Ovary (tissue), 9 donors: Measurements from ENCODE around the gene AAR2. TPM values are rescaled to one million over a fixed set of nuclear protein-coding genes. Genes with fewer than 3 reads are reported as not detected.

Experiments
- DNase-seq, 5 donors: peaks; one replicate each; pipeline ENCODE4 v3.0.0-alpha.2; 2019 to 2020
- H3K27ac ChIP-seq, 2 donors: fragments of 200-600 bp; one replicate each; pipeline versions ENCODE4 v1.5.1 to v1.8.0; 2019 to 2022
- H3K27me3 ChIP-seq: fragments of 200-600 bp; one replicate; pipeline ENCODE4 v1.8.0; 2022
- H3K36me3 ChIP-seq: fragments of 200-600 bp; sonication (generic); one replicate; pipeline ENCODE4 v1.5.1; 2019
- H3K4me1 ChIP-seq: one replicate; pipeline ENCODE4 v1.8.1; 2013; ENCODE audit warnings: mild to moderate bottlenecking, moderate library complexity; ENCODE audit not compliant: insufficient read depth
- H3K4me3 ChIP-seq: fragments of 200-600 bp; sonication (generic); one replicate; pipeline ENCODE4 v1.5.1; 2017
- H3K9me3 ChIP-seq, 2 donors: fragments of 200-600 bp in 1 of 2; sonication (generic) in 1 of 2; one replicate each; pipeline versions ENCODE4 v1.5.1 to v1.8.1; 2013 to 2019; ENCODE audit warnings: mild to moderate bottlenecking in 1 of 2, moderate library complexity in 1 of 2
- CTCF ChIP-seq, 3 donors: fragments of 450-650 bp in 2 of 3; fragments of 200-600 bp in 1 of 3; IDR thresholded peaks; one replicate each; pipeline versions ENCODE4 v1.5.1 to v1.8.0; 2016 to 2022; ENCODE audit warnings: antibody characterized with exemption in 3 of 3, mild to moderate bottlenecking in 1 of 3
- EP300 ChIP-seq: sonication (generic); formaldehyde crosslinking; IDR thresholded peaks from one replicate; pipeline ENCODE4 v1.6.1; 2017; ENCODE audit warnings: antibody characterized with exemption
- POLR2A ChIP-seq: fragments of 450-650 bp; IDR thresholded peaks from one replicate; pipeline ENCODE4 v1.6.1; 2017; ENCODE audit warnings: antibody characterized with exemption, mild to moderate bottlenecking, moderate library complexity
- WGBS, 3 donors: extraction: QIAGEN DNeasy Blood & Tissue Kit in 1 of 3; methylation state at CpG; one replicate each; pipeline versions ENCODE4 v1.1.5 to v1.1.7; 2013 to 2017; 5-methylcytosine and 5-hydroxymethylcytosine counted together
- intact Hi-C, 4 donors: fragments of 100-400 bp; cut with DNase I; formaldehyde crosslinking; loops; one replicate each; pipeline versions ENCODE4 v1.11.0 to v1.15.1; 2022 to 2023
- polyA plus RNA-seq, 2 donors: library from polyadenylated mRNA; stranded (reverse); fragments of 200-250 nt in 1 of 2; fragments of 350-450 nt in 1 of 2; fragmentation: Illumina TruSeq in 1 of 2; extraction: RNeasy Lipid Tissue Mini Kit (QIAGEN cat#74804) in 1 of 2; gene quantifications; one replicate each; pipeline ENCODE4 v1.2.3, GENCODE V29; 2013 to 2014
- total RNA-seq, 7 donors: library from RNA; depleted of rRNA in 2 of 7; stranded (reverse); fragments of >200 nt in 2 of 7; fragmentation: NEBNext Ultra II Directional in 3 of 7; extraction: Animal tissue kit (Norgen Biotek cat#: 25700) in 3 of 7; gene quantifications; one replicate each; pipeline versions ENCODE4 v1.1.0 to v1.2.4, GENCODE V29; 2016 to 2023
- donor health status: DM: no; HTN: no; CAD: no; lungs with moderate emphysema.
- donor health status: DM: no; HTN: no; CAD: no.
- donor health status: Bipolar disorder and iron deficiency.
- donor health status: DM: yes; HTN: yes; CAD: no.
- donor health status: DM: no; HTN: no; CAD: no.
- donor health status: DM: yes; HTN: yes; CAD: no.

Gene AAR2
- total and polyA plus RNA-seq, 9 donors: 19.7 to 40.2 (median 26.6) TPM

GRCh38 chr20:36298795-36299339 is 62.6 kb downstream of the AAR2 start:
- no peak for TF ChIP-seq EP300
- TF ChIP-seq POLR2A: no peak
- TF ChIP-seq CTCF (IDR thresholded peaks at IDR 0.05): no peak
- Histone ChIP-seq H3K9me3 (no peaks in the 10 kb centered on the region), H3K36me3 (no peaks in the 10 kb centered on the region), H3K27ac (no peak overlapping the region), H3K4me1 (no peaks in the 10 kb centered on the region), H3K27me3 (no peaks in the 10 kb centered on the region), H3K4me3 (no peak overlapping the region)
- DNase-seq: no peak
- WGBS, 3 donors: 77 to 81% (median 81%) methylated on average over 11 of the region's 11 CpGs
- intact Hi-C loops: no loop called here

- Histone ChIP-seq H3K27ac (no peak overlapping the region), H3K36me3 (no peaks in the 10 kb centered on the region), H3K27me3 (no peaks in the 10 kb centered on the region), H3K4me1 (no peaks in the 10 kb centered on the region), H3K9me3 (no peaks in the 10 kb centered on the region), H3K4me3 (no peak overlapping the region)
- intact Hi-C loops: no loop called here
- 62 to 77% (median 73%) methylated on average over 4 of the region's 4 CpGs for WGBS, 3 donors
- no peak for DNase-seq
- TF ChIP-seq EP300: no peak
- TF ChIP-seq POLR2A: no peak
- TF ChIP-seq CTCF (IDR thresholded peaks at IDR 0.05): no peak
These were observed 63.2 kb downstream of the AAR2 start for GRCh38 chr20:36299459-36299858.

GRCh38 chr20:36301359-36302119 is 65.3 kb downstream of the AAR2 start:
- DNase-seq: no peak
- Histone ChIP-seq H3K4me1 (peaks cover 2% of the 10 kb centered on the region), H3K27ac (no peak overlapping the region), H3K9me3 (no peaks in the 10 kb centered on the region), H3K27me3 (no peaks in the 10 kb centered on the region), H3K36me3 (no peaks in the 10 kb centered on the region), H3K4me3 (no peak overlapping the region)
- 57 to 66% (median 61%) methylated on average over 7 of the region's 7 CpGs for WGBS, 3 donors
- intact Hi-C loops: loop anchor here in 1 of 4 donors (10.0 kb wide), 1 partner anchor 1253 kb away; no protein-coding TSS in a partner anchor
- no peak for TF ChIP-seq POLR2A
- no peak for TF ChIP-seq EP300
- no peak for TF ChIP-seq CTCF (IDR thresholded peaks at IDR 0.05)

- H3K4me3 ChIP-seq: no peak overlapping the region
- no peak for TF ChIP-seq CTCF (IDR thresholded peaks at IDR 0.05)
- no peak for TF ChIP-seq EP300
- no peak for TF ChIP-seq POLR2A
- no peak for DNase-seq
- no peaks in the 10 kb centered on the region for H3K36me3 ChIP-seq
- 27 to 34% (median 29%) methylated on average over 14 of the region's 14 CpGs for WGBS, 3 donors
- intact Hi-C loops: loop anchor here in 1 of 4 donors (10.0 kb wide), 1 partner anchor 1252 kb away; no protein-coding TSS in a partner anchor
- H3K27ac ChIP-seq: no peak overlapping the region
- peaks cover 3% of the 10 kb centered on the region for H3K4me1 ChIP-seq
- H3K9me3 ChIP-seq: no peaks in the 10 kb centered on the region
- no peaks in the 10 kb centered on the region for H3K27me3 ChIP-seq
These were observed 66.8 kb downstream of the AAR2 start for GRCh38 chr20:36303020-36303595.
